Epithelial cell of proximal tubule (primary cell): ENCODE data around the gene HOXB1. TPM values are rescaled to one million over a fixed set of nuclear protein-coding genes. Genes with fewer than 3 reads are reported as not detected.

ENCODE experiments used
- DNase-seq: peaks from one replicate; pipeline ENCODE4 v3.0.0-alpha.2; 2011; ENCODE audit warnings: low read depth
- H3K4me3 ChIP-seq: 2 replicates; pipeline ENCODE4 v1.5.1; 2011; ENCODE audit warnings: low read depth, mild to moderate bottlenecking, low read length
- total RNA-seq: library from RNA; depleted of rRNA; stranded (reverse); fragments of >200 nt; gene quantifications from 2 replicates; pipeline ENCODE4 v1.2.3, GENCODE V29; 2015
- TF ChIP-seq, protein P1 (sequence below): conservative IDR thresholded peaks from 2 replicates; pipeline ENCODE4 v1.5.1; 2012; ENCODE audit warnings: low read depth, mild to moderate bottlenecking, low read length

The HOXB1 gene
- total RNA-seq, result not detected in 2 replicates

DNA sequence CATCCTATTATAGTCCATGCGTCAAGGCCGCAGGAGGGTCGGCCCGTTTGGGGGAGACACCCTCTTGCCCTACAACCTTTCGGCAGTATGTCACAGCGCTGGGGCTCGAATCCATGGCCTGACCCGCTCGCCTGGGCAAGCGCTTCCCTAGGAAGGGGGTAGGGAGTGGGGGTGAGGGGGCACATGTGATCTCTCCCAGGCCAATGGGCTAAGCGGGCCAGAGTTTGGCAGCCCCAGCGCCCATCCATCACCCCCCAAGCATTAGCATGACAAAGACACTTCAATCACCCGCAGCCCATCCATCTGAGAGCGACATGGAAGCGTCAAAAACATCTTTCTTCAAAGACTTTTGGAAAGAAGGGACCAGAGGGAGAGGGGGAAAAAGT is at the start of gene HOXB1:
Gene HOXB1 (minus strand): TSS at position 125 of the 386 bp plus-strand sequence. CDS start 107 bp downstream, at position 18.
- H3K4me3 ChIP-seq, result no peak within 1 kb of the TSS
- DNase-seq, result no peak
- TF ChIP-seq, protein P1, sequence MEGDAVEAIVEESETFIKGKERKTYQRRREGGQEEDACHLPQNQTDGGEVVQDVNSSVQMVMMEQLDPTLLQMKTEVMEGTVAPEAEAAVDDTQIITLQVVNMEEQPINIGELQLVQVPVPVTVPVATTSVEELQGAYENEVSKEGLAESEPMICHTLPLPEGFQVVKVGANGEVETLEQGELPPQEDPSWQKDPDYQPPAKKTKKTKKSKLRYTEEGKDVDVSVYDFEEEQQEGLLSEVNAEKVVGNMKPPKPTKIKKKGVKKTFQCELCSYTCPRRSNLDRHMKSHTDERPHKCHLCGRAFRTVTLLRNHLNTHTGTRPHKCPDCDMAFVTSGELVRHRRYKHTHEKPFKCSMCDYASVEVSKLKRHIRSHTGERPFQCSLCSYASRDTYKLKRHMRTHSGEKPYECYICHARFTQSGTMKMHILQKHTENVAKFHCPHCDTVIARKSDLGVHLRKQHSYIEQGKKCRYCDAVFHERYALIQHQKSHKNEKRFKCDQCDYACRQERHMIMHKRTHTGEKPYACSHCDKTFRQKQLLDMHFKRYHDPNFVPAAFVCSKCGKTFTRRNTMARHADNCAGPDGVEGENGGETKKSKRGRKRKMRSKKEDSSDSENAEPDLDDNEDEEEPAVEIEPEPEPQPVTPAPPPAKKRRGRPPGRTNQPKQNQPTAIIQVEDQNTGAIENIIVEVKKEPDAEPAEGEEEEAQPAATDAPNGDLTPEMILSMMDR, result no peak

DNA sequence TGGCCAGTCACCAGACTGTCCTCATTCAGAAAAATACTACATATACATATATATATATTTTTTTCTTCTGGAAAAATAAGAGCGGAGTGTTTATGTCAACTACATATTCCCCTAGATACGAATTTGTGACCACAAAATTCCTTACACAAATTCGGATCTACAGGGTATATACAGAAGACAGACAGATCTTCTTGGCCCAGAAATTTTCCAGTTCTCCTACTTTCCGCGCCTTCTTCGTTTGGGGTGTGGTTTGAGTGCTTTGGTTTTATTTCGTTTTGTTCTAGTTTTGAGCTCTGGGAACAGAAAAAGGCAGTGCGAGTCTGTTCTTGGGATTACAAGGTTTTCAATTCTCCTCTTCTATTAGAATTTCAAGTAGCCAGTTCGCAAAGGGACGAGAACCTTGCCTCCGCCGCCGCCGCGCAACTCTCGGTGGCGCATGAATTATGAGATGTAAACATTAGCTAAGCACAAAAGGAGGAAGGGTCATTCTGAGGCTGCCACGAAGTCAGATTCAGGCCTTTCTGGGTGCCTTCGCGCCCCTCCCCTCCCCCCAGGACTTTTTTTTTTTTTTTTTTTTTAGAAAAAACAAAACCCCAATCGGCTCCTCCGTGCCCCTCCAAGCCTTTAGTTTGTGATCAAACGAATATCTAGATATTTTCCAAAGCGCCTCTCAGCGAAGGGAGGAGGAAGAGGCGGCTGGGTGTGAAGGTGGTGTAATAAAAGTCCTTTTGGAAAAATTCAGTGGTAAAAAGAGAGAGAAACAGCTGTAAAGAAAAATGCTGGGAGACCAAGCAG is 49.1 kb upstream of the HOXB1 start:
- no peak for DNase-seq
- TF ChIP-seq, protein P1, result no peak
- H3K4me3 ChIP-seq, result peak overlapping the region; percentile 74

GRCh38 chr17:48579471-48579759 is 48.6 kb upstream of the HOXB1 start:
- peak overlapping the region; percentile 74 for H3K4me3 ChIP-seq
- TF ChIP-seq, protein P1, result no peak
- no peak for DNase-seq

- peak overlapping the region; percentile 74 for H3K4me3 ChIP-seq
- no peak for DNase-seq
- TF ChIP-seq, protein P1, result no peak
Observed at GRCh38 chr17:48578616-48579470, 48.0 kb upstream of the HOXB1 start.

- H3K4me3 ChIP-seq, result peak within 1 kb of the TSS; percentile 74
- TF ChIP-seq, protein P1, result no peak
- DNase-seq, result no peak
Observed at GRCh38 chr17:48577946-48578615, 47.3 kb upstream of the HOXB1 start, which contains the start of gene HOXB4. Gene HOXB4, minus strand, starts transcription at chr17:48578350. Its CDS starts 31 bp downstream, at chr17:48578319.

- TF ChIP-seq, protein P1, result no peak
- no peak for DNase-seq
- H3K4me3 ChIP-seq, result peak overlapping the region; percentile 74
Observed at GRCh38 chr17:48577330-48577945, 46.6 kb upstream of the HOXB1 start.
